H1 (cell line): ENCODE results near the gene BMP4. TPM values are rescaled to one million over a fixed set of nuclear protein-coding genes. Genes with fewer than 3 reads are reported as not detected.

Experiments used
- ASH2L ChIP-seq: fragments of 200-600, 300-600 bp; sonication (generic); IDR thresholded peaks from one replicate; pipeline ENCODE4 v1.7.1; 2017; ENCODE audit warnings: low read length
- EP300 ChIP-seq, 2 experiments: IDR thresholded peaks; 1 replicate in 1 of 2; 2 replicates in 1 of 2; pipeline ENCODE4 v1.6.1; 2011 to 2012; ENCODE audit warnings: low read depth in 2 of 2, low read length in 2 of 2, mild to moderate bottlenecking in 2 of 2, borderline replicate concordance in 1 of 2, inconsistent platforms in 1 of 2, moderate library complexity in 1 of 2
- RNF2 ChIP-seq: fragments of 200-900, 300-1000 bp; sonication (generic); IDR thresholded peaks from 2 replicates; pipeline ENCODE4 v1.7.1; 2016; ENCODE audit warnings: borderline replicate concordance, low read depth, mild to moderate bottlenecking, antibody characterized with exemption, low read length; ENCODE audit not compliant: poor library complexity, severe bottlenecking; ENCODE audit errors: missing control alignments
- TEAD4 ChIP-seq: IDR thresholded peaks from 2 replicates; pipeline ENCODE4 v1.6.1; 2012; ENCODE audit warnings: low read depth, low read length, inconsistent platforms, mixed read lengths
- polyA plus RNA-seq, 7 experiments: library from polyadenylated mRNA; depleted of rRNA in 3 of 7; stranded (reverse) in 5 of 7; unstranded in 2 of 7; fragments of >200 nt in 5 of 7; fragments of 200-250 nt in 2 of 7; gene quantifications; 1 replicate in 5 of 7; 2 replicates in 1 of 7; 4 replicates in 1 of 7; pipeline versions ENCODE4 v1.2.1 to v1.2.3, GENCODE V29; 2011 to 2013; ENCODE audit warnings: missing spikeins in 2 of 7, mixed read lengths in 2 of 7
- total RNA-seq: library from RNA; stranded (reverse); fragmentation: NEBNext Ultra II Directional; extraction: Animal tissue kit (Norgen Biotek cat#: 25700); gene quantifications from 2 replicates; pipeline ENCODE4 v1.2.1, GENCODE V29; 2021

The BMP4 gene
- total and polyA plus RNA-seq, 2 of the 8 experiments (the other 6 are each of a cell fraction or from before 2014, with no cell fraction given) = 2.3 to 5.4 TPM

- TF ChIP-seq TEAD4 (no peak), RNF2 (no peak), ASH2L (no peak), EP300 (IDR thresholded peaks at IDR 0.05; ENCODE audit: borderline replicate concordance in 1 of 2, low read depth in 2 of 2, low read length in 2 of 2) (no peak)
These were observed 6.3 kb upstream of the BMP4 start (continued) for GRCh38 chr14:53962953-53963319.
